IMR-90 (cell line): ENCODE measurements around the gene EXOC4. TPM values are rescaled to one million over a fixed set of nuclear protein-coding genes. Genes with fewer than 3 reads are reported as not detected.

ENCODE experiments used
- ATAC-seq: fragments of 200-7000 bp; cut with Tn5 transposase; 2 replicates; pipeline ENCODE4 v1.9.1; 2020; ENCODE audit warnings: low read depth, mild to moderate bottlenecking, moderate library complexity
- BruUV-seq: library from RNA; stranded (reverse); fragments of 400-500 nt; replicated peaks from 2 replicates; lab custom pipeline; 2021; lab: Mats Ljungman, UMichigan
- CTCF ChIA-PET: fragments of 300-600 bp; formaldehyde crosslinking; extraction: SDS; loops from one replicate; lab custom pipeline; 2021; ENCODE audit warnings: antibody characterized with exemption; lab: Yijun Ruan, JAX
- POLR2A ChIA-PET: fragments of 300-600 bp; sonication (Branson Sonifier 250); formaldehyde crosslinking; loops from one replicate; lab custom pipeline; 2022; ENCODE audit warnings: antibody characterized with exemption; ENCODE audit not compliant: unreplicated experiment; lab: Charles Lee
- DNase-seq: peaks from one replicate; pipeline ENCODE4 v3.0.0; 2013
- H2AFZ ChIP-seq: replicated peaks from 2 replicates; pipeline ENCODE3; 2013; ENCODE audit warnings: low read length, mild to moderate bottlenecking; ENCODE audit not compliant: poor library complexity
- H2AK5ac ChIP-seq: 2 replicates; pipeline ENCODE4 v1.6.1; 2013; ENCODE audit warnings: low read depth, low read length, inconsistent platforms
- H2AK9ac ChIP-seq: replicated peaks from 2 replicates; pipeline ENCODE3; 2013; ENCODE audit warnings: mild to moderate bottlenecking, low read depth, low read length, moderate library complexity; ENCODE audit not compliant: poor library complexity
- H2BK120ac ChIP-seq: 2 replicates; pipeline ENCODE4 v1.6.1; 2013; ENCODE audit warnings: low read depth, low read length, inconsistent platforms
- H2BK15ac ChIP-seq: 3 replicates; pipeline ENCODE4 v1.6.1; 2013; ENCODE audit warnings: low read depth, low read length, inconsistent platforms
- H2BK20ac ChIP-seq: 2 replicates; pipeline ENCODE4 v1.6.1; 2013; ENCODE audit warnings: low read depth, mild to moderate bottlenecking, inconsistent platforms, low read length, moderate library complexity
- H2BK5ac ChIP-seq: 2 replicates; pipeline ENCODE4 v1.6.1; 2013; ENCODE audit warnings: mild to moderate bottlenecking, low read depth, low read length, inconsistent platforms; ENCODE audit not compliant: poor library complexity, severe bottlenecking
- H3K14ac ChIP-seq: replicated peaks from 2 replicates; pipeline ENCODE4 v1.6.1; 2013; ENCODE audit warnings: low read depth, low read length, inconsistent platforms
- H3K18ac ChIP-seq: 2 replicates; pipeline ENCODE4 v1.6.1; 2013; ENCODE audit warnings: low read depth, low read length, control low read depth
- H3K23ac ChIP-seq: 2 replicates; pipeline ENCODE4 v1.6.1; 2013; ENCODE audit warnings: low read depth, low read length, inconsistent platforms
- H3K27ac ChIP-seq: 2 replicates; pipeline ENCODE4 v1.5.1; 2013; ENCODE audit warnings: mild to moderate bottlenecking, control low read depth, low read length; ENCODE audit not compliant: insufficient read depth
- H3K27me3 ChIP-seq: 2 replicates; pipeline ENCODE4 v1.6.1; 2013; ENCODE audit warnings: low read length; ENCODE audit not compliant: control insufficient read depth, insufficient read depth
- H3K36me3 ChIP-seq: 2 replicates; pipeline ENCODE4 v1.6.1; 2013; ENCODE audit warnings: low read length, mixed read lengths; ENCODE audit not compliant: control insufficient read depth, insufficient read depth
- H3K4ac ChIP-seq: 2 replicates; pipeline ENCODE4 v1.6.1; 2013; ENCODE audit warnings: low read depth, low read length, inconsistent platforms
- H3K4me1 ChIP-seq: 2 replicates; pipeline ENCODE4 v1.6.1; 2013; ENCODE audit warnings: low read length, mixed read lengths; ENCODE audit not compliant: control insufficient read depth, insufficient read depth
- H3K4me2 ChIP-seq: 2 replicates; pipeline ENCODE4 v1.6.1; 2013; ENCODE audit warnings: low read depth, mild to moderate bottlenecking, control low read depth, low read length, moderate library complexity
- H3K4me3 ChIP-seq: 2 replicates; pipeline ENCODE4 v1.5.1; 2013; ENCODE audit warnings: low read depth, mild to moderate bottlenecking, control low read depth, low read length, moderate library complexity; ENCODE audit not compliant: insufficient read depth
- H3K56ac ChIP-seq: 2 replicates; pipeline ENCODE4 v1.6.1; 2013; ENCODE audit warnings: low read length, inconsistent platforms; ENCODE audit not compliant: insufficient read depth; ENCODE audit errors: extremely low read depth
- H3K79me1 ChIP-seq, 2 experiments: 2 replicates each; pipeline ENCODE4 v1.6.1; 2013; ENCODE audit warnings: low read length in 2 of 2, inconsistent platforms in 1 of 2, low read depth in 1 of 2
- H3K9ac ChIP-seq: 2 replicates; pipeline ENCODE4 v1.6.1; 2013; ENCODE audit warnings: low read depth, low read length, control low read depth
- H3K9me1 ChIP-seq: 2 replicates; pipeline ENCODE4 v1.6.1; 2013; ENCODE audit warnings: low read length, inconsistent platforms; ENCODE audit not compliant: insufficient read depth
- H3K9me3 ChIP-seq: 2 replicates; pipeline ENCODE4 v1.6.1; 2013; ENCODE audit warnings: low read length; ENCODE audit not compliant: control insufficient read depth, insufficient read depth
- H4K20me1 ChIP-seq: 2 replicates; pipeline ENCODE4 v1.6.1; 2013; ENCODE audit warnings: low read length, inconsistent platforms; ENCODE audit not compliant: insufficient read depth
- H4K5ac ChIP-seq: 2 replicates; pipeline ENCODE4 v1.6.1; 2013; ENCODE audit warnings: mild to moderate bottlenecking, low read depth, low read length, control low read depth
- H4K8ac ChIP-seq, 2 experiments: 2 replicates each; pipeline ENCODE4 v1.6.1; 2013; ENCODE audit warnings: low read depth in 2 of 2, low read length in 2 of 2, control low read depth in 1 of 2, inconsistent platforms in 1 of 2
- H4K91ac ChIP-seq: 2 replicates; pipeline ENCODE4 v1.6.1; 2013; ENCODE audit warnings: low read depth, low read length, inconsistent platforms; ENCODE audit not compliant: insufficient read depth
- BHLHE40 ChIP-seq: fragments of 150-350 bp; IDR thresholded peaks from 2 replicates; pipeline ENCODE4 v1.6.1; 2016; ENCODE audit warnings: mild to moderate bottlenecking, low read depth, low read length
- CEBPB ChIP-seq: IDR thresholded peaks from 2 replicates; pipeline ENCODE4 v1.6.1; 2012; ENCODE audit warnings: low read depth, low read length, improper control_type of control experiment
- CHD1 ChIP-seq: IDR thresholded peaks from 2 replicates; pipeline ENCODE4 v1.6.1; 2012; ENCODE audit warnings: low read depth, low read length, improper control_type of control experiment
- CTCF ChIP-seq: conservative IDR thresholded peaks from 2 replicates; pipeline ENCODE4 v1.5.1; 2012; ENCODE audit warnings: mild to moderate bottlenecking, low read depth, low read length, improper control_type of control experiment
- FOS ChIP-seq: fragments of 150-350 bp; IDR thresholded peaks from 2 replicates; pipeline ENCODE4 v1.6.1; 2016; ENCODE audit warnings: low read depth, low read length
- MAFK ChIP-seq: IDR thresholded peaks from 2 replicates; pipeline ENCODE4 v1.6.1; 2012; ENCODE audit warnings: low read depth, low read length, improper control_type of control experiment
- MAZ ChIP-seq: IDR thresholded peaks from 2 replicates; pipeline ENCODE4 v1.6.1; 2012; ENCODE audit warnings: low read depth, mild to moderate bottlenecking, low read length, improper control_type of control experiment, moderate library complexity, borderline replicate concordance
- MXI1 ChIP-seq: IDR thresholded peaks from 2 replicates; pipeline ENCODE4 v1.6.1; 2012; ENCODE audit warnings: low read depth, mild to moderate bottlenecking, low read length, moderate library complexity, borderline replicate concordance
- NFE2L2 ChIP-seq: fragments of 150-350 bp; IDR thresholded peaks from 2 replicates; pipeline ENCODE4 v1.6.1; 2016; ENCODE audit warnings: low read depth, mild to moderate bottlenecking, low read length
- POLR2A ChIP-seq: IDR thresholded peaks from 2 replicates; pipeline ENCODE4 v1.6.1; 2012; ENCODE audit warnings: mild to moderate bottlenecking, low read depth, low read length
- RAD21 ChIP-seq: IDR thresholded peaks from 2 replicates; pipeline ENCODE4 v1.6.1; 2012; ENCODE audit warnings: low read length, improper control_type of control experiment
- RCOR1 ChIP-seq: IDR thresholded peaks from 2 replicates; pipeline ENCODE4 v1.6.1; 2012; ENCODE audit warnings: mild to moderate bottlenecking, low read length, improper control_type of control experiment; ENCODE audit not compliant: insufficient replicate concordance
- RFX5 ChIP-seq: IDR thresholded peaks from 2 replicates; pipeline ENCODE4 v1.8.0; 2012; ENCODE audit warnings: low read depth, mild to moderate bottlenecking, low read length, moderate library complexity
- SMC3 ChIP-seq: fragments of 150-350 bp; IDR thresholded peaks from 2 replicates; pipeline ENCODE4 v1.6.1; 2016; ENCODE audit warnings: low read depth, mild to moderate bottlenecking, antibody characterized with exemption, low read length, moderate library complexity
- USF2 ChIP-seq: fragments of 150-350 bp; IDR thresholded peaks from 2 replicates; pipeline ENCODE4 v1.6.1; 2017; ENCODE audit warnings: mild to moderate bottlenecking, antibody characterized with exemption, low read length, low read depth
- WGBS, 2 experiments: methylation state at CpG; one replicate each; pipeline versions ENCODE4 v1.1.5 to v1.1.7; 2013; ENCODE audit warnings: missing lambda C conversion rate in 2 of 2; ENCODE audit not compliant: insufficient read length in 1 of 2; ENCODE audit errors: extremely low coverage in 2 of 2; 5-methylcytosine and 5-hydroxymethylcytosine counted together
- dilution Hi-C: fragments of 300-500 bp; cut with HindIII; formaldehyde crosslinking; loops from one replicate; pipeline ENCODE4 v1.14.3; 2018; ENCODE audit warnings: low sequenced_read_pairs; ENCODE audit not compliant: unreplicated experiment
- in situ Hi-C: fragments of 300-500 bp; cut with MboI; formaldehyde crosslinking; loops from 3 replicates; pipeline ENCODE4 v1.14.3; 2019; ENCODE audit warnings: low sequenced_read_pairs, inconsistent platforms, mixed read lengths
- intact Hi-C: fragments of 100-400 bp; cut with micrococcal nuclease; formaldehyde crosslinking; loops from 2 replicates; pipeline ENCODE4 v1.10.0; 2022
- polyA plus RNA-seq, 3 experiments: library from polyadenylated mRNA; depleted of rRNA; stranded (reverse); fragments of >200 nt; gene quantifications; 2 replicates each; pipeline ENCODE4 v1.2.3, GENCODE V29; 2012; ENCODE audit warnings: low replicate concordance in 1 of 3
- total RNA-seq: library from RNA; depleted of rRNA; stranded (reverse); fragments of >200 nt; gene quantifications from 2 replicates; pipeline ENCODE4 v1.2.3, GENCODE V29; 2012

The EXOC4 gene
- total and polyA plus RNA-seq, 2 of the 4 experiments (the other 2 are of a cell fraction): 25.4 to 94.6 TPM

GRCh38 chr7:133850497-133851280 lies 597.8 kb downstream of the EXOC4 start:
- ATAC-seq (no peak), DNase-seq (no peak)
- Histone ChIP-seq H2AFZ (no peak overlapping the region), H2AK9ac (no peak overlapping the region), H3K9ac (no peak overlapping the region), H4K8ac (no peak overlapping the region), H4K20me1 (no peaks in the 10 kb centered on the region), H3K14ac (no peak overlapping the region), H4K5ac (no peak overlapping the region), H3K4me3 (no peak overlapping the region), H2BK120ac (no peak overlapping the region), H3K18ac (no peak overlapping the region), H3K27ac (no peak overlapping the region), H3K4me2 (no peak overlapping the region), H2BK5ac (no peak overlapping the region), H3K9me3 (no peaks in the 10 kb centered on the region), H4K91ac (no peak overlapping the region), H3K9me1 (peaks cover 13% of the 10 kb centered on the region), H2BK15ac (no peak overlapping the region), H2BK20ac (no peak overlapping the region), H3K36me3 (no peaks in the 10 kb centered on the region), H3K79me1 (0 out of 4 replicates have a peak, but pooled peaks cover 0 to 4% of the 10 kb centered on the region in 2 experiments), H3K27me3 (no peaks in the 10 kb centered on the region), H2AK5ac (no peak overlapping the region), H3K56ac (no peak overlapping the region), H3K23ac (no peak overlapping the region), H3K4ac (no peak overlapping the region), H3K4me1 (peaks cover 10% of the 10 kb centered on the region)
- in situ Hi-C loops: no loop called here
- WGBS, 2 experiments: 94% methylated on average over 2 of the region's 5 CpGs; no CpG with 5 or more reads in 1 of the 2 experiments
- ChIA-PET CTCF (no interaction called here), POLR2A (no interaction called here)
- no TSS peak for BruUV-seq
- intact Hi-C loops: loop anchor here (5.0 to 10.0 kb wide), 5 partner anchors 108 to 596 kb away; partner anchors contain the start of gene EXOC4
- dilution Hi-C loops: no loop called here
- TF ChIP-seq POLR2A: no peak
- TF ChIP-seq RAD21: no peak
- TF ChIP-seq CTCF: no peak
- no peak for TF ChIP-seq MAZ
- TF ChIP-seq CHD1: no peak
- no peak for TF ChIP-seq MAFK
- no peak for TF ChIP-seq MXI1
- TF ChIP-seq NFE2L2: no peak
- TF ChIP-seq RCOR1: no peak
- no peak for TF ChIP-seq SMC3
- TF ChIP-seq FOS: no peak
- no peak for TF ChIP-seq RFX5
- TF ChIP-seq BHLHE40: no peak
- TF ChIP-seq USF2: no peak
- no peak for TF ChIP-seq CEBPB
